ENCODE data around the gene HS6ST1. TPM values are rescaled to one million over a fixed set of nuclear protein-coding genes. Genes with fewer than 3 reads are reported as not detected.

HS6ST1 gene
- total and polyA plus RNA-seq, 12 donors = 20.5 to 262 (median 97.1) TPM

GRCh38 chr2:128241896-128242295 is 76.8 kb downstream of the HS6ST1 start:
- Histone ChIP-seq H3K4me1 (replicated peaks in 1 of 2) (peaks cover 0 to 4% of the 10 kb centered on the region in 2 donors), H3K4me3 (no peak overlapping the region), H3K27me3 (no peaks in the 10 kb centered on the region), H3K27ac (no peak overlapping the region), H3K36me3 (replicated peaks in 1 of 2) (no peaks in the 10 kb centered on the region), H3K9me3 (replicated peaks in 1 of 3) (no peaks in the 10 kb centered on the region)
- intact Hi-C loops (cut with DNase I) = no loop called here
- no peak for DNase-seq
- TF ChIP-seq POLR2A (IDR thresholded peaks at IDR 0.05) (no peak), CTCF (IDR thresholded peaks at IDR 0.05) (no peak)
- WGBS, 4 donors = 82 to 96% (median 86%) methylated on average over 3 of the region's 3 CpGs

GRCh38 chr2:128237911-128238697 is 80.6 kb downstream of the HS6ST1 start:
- TF ChIP-seq POLR2A (IDR thresholded peaks at IDR 0.05) (no peak), CTCF (IDR thresholded peaks at IDR 0.05) (no peak)
- H3K4me1 ChIP-seq (replicated peaks in 1 of 2) = peaks cover 0 to 11% of the 10 kb centered on the region in 2 donors
- DNase-seq = no peak
- intact Hi-C loops (cut with DNase I) = loop anchor here (10.0 kb wide), 3 partner anchors 53 to 173 kb away; no protein-coding TSS in a partner anchor
- no peak overlapping the region for H3K4me3 ChIP-seq
- H3K27me3 ChIP-seq = no peaks in the 10 kb centered on the region
- no peaks in the 10 kb centered on the region for H3K9me3 ChIP-seq (replicated peaks in 1 of 3)
- H3K36me3 ChIP-seq (replicated peaks in 1 of 2) = no peaks in the 10 kb centered on the region
- H3K27ac ChIP-seq = no peak overlapping the region
- WGBS, 4 donors = 83 to 97% (median 93%) methylated on average over 6 to 8 of the region's 8 CpGs

- peak overlapping the region in 2 of 5 donors; percentile 34 to 75 for H3K27ac ChIP-seq
- DNase-seq = peak in 3 of 7 donors; percentile 33 to 56 (median 37)
- TF ChIP-seq CTCF (IDR thresholded peaks at IDR 0.05) (no peak), POLR2A (IDR thresholded peaks at IDR 0.05) (no peak)
- peaks cover 0 to 11% of the 10 kb centered on the region in 2 donors for H3K4me1 ChIP-seq (replicated peaks in 1 of 2)
- 42 to 64% (median 56%) methylated on average over 2 of the region's 2 CpGs for WGBS, 4 donors
- H3K36me3 ChIP-seq (replicated peaks in 1 of 2) = no peaks in the 10 kb centered on the region
- intact Hi-C loops (cut with DNase I) = loop anchor here (10.0 kb wide), 3 partner anchors 52 to 172 kb away; no protein-coding TSS in a partner anchor
- no peaks in the 10 kb centered on the region for H3K27me3 ChIP-seq
- no peaks in the 10 kb centered on the region for H3K9me3 ChIP-seq (replicated peaks in 1 of 3)
- no peak overlapping the region for H3K4me3 ChIP-seq
These were observed 81.6 kb downstream of the HS6ST1 start for GRCh38 chr2:128237081-128237534.

GRCh38 chr2:128236491-128237035 is 82.1 kb downstream of the HS6ST1 start:
- Histone ChIP-seq H3K27me3 (no peaks in the 10 kb centered on the region), H3K27ac (peak overlapping the region in 2 of 5 donors; percentile 34 to 75), H3K36me3 (replicated peaks in 1 of 2) (no peaks in the 10 kb centered on the region), H3K4me1 (replicated peaks in 1 of 2) (peaks cover 0 to 11% of the 10 kb centered on the region in 2 donors), H3K4me3 (no peak overlapping the region), H3K9me3 (replicated peaks in 1 of 3) (no peaks in the 10 kb centered on the region)
- peak; percentile 33 to 65 (median 48) for DNase-seq
- no peak for TF ChIP-seq CTCF (IDR thresholded peaks at IDR 0.05)
- TF ChIP-seq POLR2A (IDR thresholded peaks at IDR 0.05) = no peak
- 76 to 88% (median 81%) methylated on average over 8 of the region's 8 CpGs for WGBS, 4 donors
- intact Hi-C loops (cut with DNase I) = loop anchor here (10.0 kb wide), 3 partner anchors 52 to 172 kb away; no protein-coding TSS in a partner anchor

Measured in adrenal gland (tissue), 12 donors.